Measurements from ENCODE around the gene PTS. TPM values are rescaled to one million over a fixed set of nuclear protein-coding genes. Genes with fewer than 3 reads are reported as not detected.

PTS gene
- total and polyA plus RNA-seq, 4 donors = 11.3 to 106 (median 49.5) TPM

GRCh38 chr11:112281726-112282125 lies 55.5 kb downstream of the PTS start:
- WGBS = 73% methylated on average over 4 of the region's 4 CpGs

More at GRCh38 chr11:112281726-112282125, 55.5 kb downstream of the PTS start:
- Histone ChIP-seq H3K36me3 (ENCODE audit: control insufficient read depth in 4 of 4, insufficient read depth in 3 of 4, low read depth in 1 of 4, low read length in 3 of 4) (no peaks in the 10 kb centered on the region), H3K4me1 (ENCODE audit: control insufficient read depth in 4 of 4, insufficient read depth in 4 of 4, low read length in 3 of 4) (peaks cover 0 to 5% (median 5%) of the 10 kb centered on the region in 4 donors), H3K9me3 (ENCODE audit: control insufficient read depth in 4 of 4, low read length in 3 of 4) (no peaks in the 10 kb centered on the region), H3K27ac (ENCODE audit: low read depth in 1 of 2, low read length in 2 of 2) (no peak overlapping the region), H3K27me3 (ENCODE audit: control insufficient read depth in 4 of 4, insufficient read depth in 4 of 4, low read length in 3 of 4) (no peaks in the 10 kb centered on the region), H3K9ac (ENCODE audit: low read depth in 1 of 2, low read length in 2 of 2) (no peak overlapping the region), H3K4me3 (ENCODE audit: low read depth in 1 of 3, low read length in 3 of 3) (no peak overlapping the region)
- TF ChIP-seq CTCF (IDR thresholded peaks at IDR 0.05; ENCODE audit: low read depth, low read length, missing input control) (no peak), FOXA1 (IDR thresholded peaks at IDR 0.05) (no peak), GABPA (IDR thresholded peaks at IDR 0.05 in 1 of 2, conservative IDR thresholded peaks at IDR 0.05 in 1 of 2) (no peak), EGR1 (IDR thresholded peaks at IDR 0.05; ENCODE audit: low read depth in 2 of 2) (no peak), JUND (IDR thresholded peaks at IDR 0.05) (no peak), NR2F2 (IDR thresholded peaks at IDR 0.05) (no peak), HNF4G (IDR thresholded peaks at IDR 0.05) (no peak), REST (IDR thresholded peaks at IDR 0.05) (no peak), ATF3 (IDR thresholded peaks at IDR 0.05) (no peak)
- DNase-seq (ENCODE audit: low spot score) = no peak

Small RNAs within 50 kb of the gene (small RNA-seq; reads per million reads assigned to genes)
- gene MRPS36P4 = not detected

Other genes with a start within 250 kb of the PTS start
- gene DLAT, start 201.0 kb upstream of the PTS start, total RNA-seq = 10 to 100 TPM; 15.6 to 16.3 TPM
- 10 to 100 TPM in 1 of 2 donors, 1 to 10 TPM in 1; 8.8 to 10.8 TPM for gene DLAT, start 201.0 kb upstream of the PTS start, polyA plus RNA-seq
- under 1 TPM; 0.25 to 0.42 TPM for gene PIH1D2, start 152.4 kb upstream of the PTS start, total RNA-seq
- under 1 TPM; 0.43 to 0.52 TPM for gene PIH1D2, start 152.4 kb upstream of the PTS start, polyA plus RNA-seq
- gene NKAPD1, start 152.1 kb upstream of the PTS start, total RNA-seq = 10 to 100 TPM in 1 of 2 donors, 1 to 10 TPM in 1; 7.3 to 11.2 TPM
- gene NKAPD1, start 152.1 kb upstream of the PTS start, polyA plus RNA-seq = 1 to 10 TPM; 5.3 to 7.6 TPM
- gene TIMM8B, start 139.7 kb upstream of the PTS start, total RNA-seq = 10 to 100 TPM; 23.4 to 80.0 TPM
- 100 to 1,000 TPM in 1 of 2 donors, 10 to 100 TPM in 1; 77.5 to 108 TPM for gene TIMM8B, start 139.7 kb upstream of the PTS start, polyA plus RNA-seq
- 100 to 1,000 TPM; 154 to 164 TPM for gene SDHD, start 139.6 kb upstream of the PTS start, total RNA-seq
- gene SDHD, start 139.6 kb upstream of the PTS start, polyA plus RNA-seq = 100 to 1,000 TPM; 190 to 277 TPM
- 1 to 10 TPM; 3.8 to 5.2 TPM for gene IL18, start 62.3 kb upstream of the PTS start, total RNA-seq
- 1 to 10 TPM; 3.0 to 3.3 TPM for gene IL18, start 62.3 kb upstream of the PTS start, polyA plus RNA-seq
- gene TEX12, start 59.1 kb upstream of the PTS start, total RNA-seq = under 1 TPM in 1 of 2 donors, not detected in 1; 0.42 TPM
- gene TEX12, start 59.1 kb upstream of the PTS start, polyA plus RNA-seq = under 1 TPM; 0.07 to 0.29 TPM
- gene BCO2, start 50.9 kb upstream of the PTS start, total RNA-seq = 100 to 1,000 TPM in 1 of 2 donors, under 1 TPM in 1; 0.70 to 190 TPM
- 100 to 1,000 TPM in 1 of 2 donors, 10 to 100 TPM in 1; 24.4 to 133 TPM for gene BCO2, start 50.9 kb upstream of the PTS start, polyA plus RNA-seq
- not detected for gene PLET1, start 34.4 kb downstream of the PTS start, total RNA-seq
- gene PLET1, start 34.4 kb downstream of the PTS start, polyA plus RNA-seq = not detected

Data from liver (tissue), 10 donors.